Activated CD4-positive, alpha-beta T cell treated with anti-CD3 and anti-CD28 coated beads, Interleukin-2, amount 10 ng/mL, durations not matched to agents 24 days and 14 days (primary cell): ENCODE data around the gene SPG11. TPM values are rescaled to one million over a fixed set of nuclear protein-coding genes. Genes with fewer than 3 reads are reported as not detected.
"Not testable (repeated sequence)": the region's sequence is repeated elsewhere in the genome, so short reads cannot be mapped to it uniquely, and the experiment has no call there.

Source experiments
- DNase-seq: peaks from one replicate; pipeline ENCODE4 v3.0.0; 2022
- H3K27ac Mint-ChIP-seq: one replicate; pipeline ENCODE4 v1.8.0; 2022; ENCODE audit warnings: mild to moderate bottlenecking, mixed read lengths
- H3K27me3 Mint-ChIP-seq: one replicate; pipeline ENCODE4 v1.8.0; 2022; ENCODE audit warnings: mixed read lengths
- H3K36me3 Mint-ChIP-seq: one replicate; pipeline ENCODE4 v1.8.0; 2022; ENCODE audit warnings: low read depth, mild to moderate bottlenecking, mixed read lengths
- H3K4me1 Mint-ChIP-seq: one replicate; pipeline ENCODE4 v1.8.0; 2021; ENCODE audit warnings: mixed read lengths
- H3K4me3 Mint-ChIP-seq: one replicate; pipeline ENCODE4 v1.8.0; 2022; ENCODE audit warnings: mild to moderate bottlenecking, moderate library complexity, mixed read lengths
- H3K9me3 Mint-ChIP-seq: one replicate; pipeline ENCODE4 v1.8.0; 2021; ENCODE audit warnings: mixed read lengths
- intact Hi-C: fragments of 100-400 bp; cut with micrococcal nuclease; formaldehyde crosslinking; loops from one replicate; pipeline ENCODE4 v1.15.1; 2023
- total RNA-seq: library from RNA; stranded (reverse); gene quantifications from 2 replicates; pipeline ENCODE4 v1.2.3, GENCODE V29; 2022

SPG11 gene
- total RNA-seq, 1 donor from 2014 or later, result 68.0 TPM

- no peak for DNase-seq
- H3K4me3 Mint-ChIP-seq, result no peak overlapping the region
- no peaks in the 10 kb centered on the region for H3K27me3 Mint-ChIP-seq
- intact Hi-C loops, result no loop called here
- peak overlapping the region; percentile 15 for H3K27ac Mint-ChIP-seq
- H3K9me3 Mint-ChIP-seq, result no peaks in the 10 kb centered on the region
- peaks cover 22% of the 10 kb centered on the region for H3K4me1 Mint-ChIP-seq
- H3K36me3 Mint-ChIP-seq, result peaks cover 43% of the 10 kb centered on the region
Measured at GRCh38 chr15:44550256-44550655, 113.2 kb downstream of the SPG11 start.

GRCh38 chr15:44549152-44549551 is 114.3 kb downstream of the SPG11 start:
- Mint-ChIP-seq H3K27ac (peak overlapping the region; percentile 37), H3K36me3 (peaks cover 33% of the 10 kb centered on the region), H3K4me1 (peaks cover 14% of the 10 kb centered on the region)
- H3K9me3 Mint-ChIP-seq, H3K4me3 Mint-ChIP-seq, H3K27me3 Mint-ChIP-seq, DNase-seq: not testable (repeated sequence)
- intact Hi-C loops, result loop anchor here (5.0 to 10.0 kb wide), 2 partner anchors 178 to 724 kb away; partner anchors contain the start of genes MFAP1 and WDR76

GRCh38 chr15:44545913-44546802 is 117.3 kb downstream of the SPG11 start:
- Mint-ChIP-seq H3K27me3 (no peaks in the 10 kb centered on the region), H3K4me3 (peak overlapping the region; percentile 62), H3K36me3 (peaks cover 45% of the 10 kb centered on the region), H3K27ac (peak overlapping the region; percentile 84), H3K4me1 (peaks cover 36% of the 10 kb centered on the region), H3K9me3 (no peaks in the 10 kb centered on the region)
- intact Hi-C loops, result loop anchor here (1.0 to 10.0 kb wide), 4 partner anchors 8 to 721 kb away; partner anchors contain the start of genes MFAP1 and WDR76
- DNase-seq, result peak; percentile 75

GRCh38 chr15:44544745-44545144 is 118.7 kb downstream of the SPG11 start:
- H3K36me3 Mint-ChIP-seq, result peaks cover 49% of the 10 kb centered on the region
- peak overlapping the region; percentile 45 for H3K4me3 Mint-ChIP-seq

GRCh38 chr15:44542596-44542995 is 120.9 kb downstream of the SPG11 start:
- intact Hi-C loops, result loop anchor here (10.0 kb wide), 1 partner anchor 718 kb away; the partner anchor contains the start of genes MFAP1 and WDR76
- H3K36me3 Mint-ChIP-seq, result peaks cover 60% of the 10 kb centered on the region
- peak overlapping the region; percentile 11 for H3K27ac Mint-ChIP-seq
- peaks cover 54% of the 10 kb centered on the region for H3K4me1 Mint-ChIP-seq
- DNase-seq, result peak; percentile 7
- no peaks in the 10 kb centered on the region for H3K27me3 Mint-ChIP-seq
- H3K9me3 Mint-ChIP-seq, result no peaks in the 10 kb centered on the region
- no peak overlapping the region for H3K4me3 Mint-ChIP-seq

More at GRCh38 chr15:44544745-44545144, 118.7 kb downstream of the SPG11 start:
- H3K4me1 Mint-ChIP-seq, result peaks cover 45% of the 10 kb centered on the region
- not testable (repeated sequence) for H3K27ac Mint-ChIP-seq, H3K9me3 Mint-ChIP-seq, DNase-seq, H3K27me3 Mint-ChIP-seq
- intact Hi-C loops, result loop anchor here (5.0 to 10.0 kb wide), 2 partner anchors 183 to 720 kb away; partner anchors contain the start of genes MFAP1 and WDR76

- H3K27me3 Mint-ChIP-seq, result no peaks in the 10 kb centered on the region
- DNase-seq, result peak; percentile 45
- no peaks in the 10 kb centered on the region for H3K9me3 Mint-ChIP-seq
- H3K4me3 Mint-ChIP-seq, result peak overlapping the region; percentile 4
- H3K27ac Mint-ChIP-seq, result peak overlapping the region; percentile 10
- H3K4me1 Mint-ChIP-seq, result peaks cover 50% of the 10 kb centered on the region
- H3K36me3 Mint-ChIP-seq, result peaks cover 60% of the 10 kb centered on the region
- intact Hi-C loops, result loop anchor here (10.0 kb wide), 1 partner anchor 717 kb away; the partner anchor contains the start of genes MFAP1 and WDR76
Measured at GRCh38 chr15:44541282-44541958, 122.0 kb downstream of the SPG11 start.

- H3K9me3 Mint-ChIP-seq, result no peaks in the 10 kb centered on the region
- peak overlapping the region; percentile 84 for H3K4me3 Mint-ChIP-seq
- DNase-seq, result peak; percentile 75
- H3K27me3 Mint-ChIP-seq, result no peaks in the 10 kb centered on the region
- H3K4me1 Mint-ChIP-seq, result peaks cover 47% of the 10 kb centered on the region
- peaks cover 55% of the 10 kb centered on the region for H3K36me3 Mint-ChIP-seq
- intact Hi-C loops, result loop anchor here (1.0 to 5.0 kb wide), 6 partner anchors 9 to 660 kb away; partner anchors contain the start of genes CTDSPL2 and GOLM2
- H3K27ac Mint-ChIP-seq, result peak overlapping the region; percentile 93
Measured at GRCh38 chr15:44537735-44538240, 125.7 kb downstream of the SPG11 start.

GRCh38 chr15:44536962-44537734 is 126.3 kb downstream of the SPG11 start, which contains the start of gene EIF3J:
EIF3J (plus strand) TSS chr15:44537147; CDS start chr15:44537195, 48 bp downstream.
- Mint-ChIP-seq H3K4me3 (peak within 1 kb of the TSS; percentile 84), H3K27ac (peak within 1 kb of the TSS; percentile 96), H3K9me3 (no peaks in the 10 kb centered on the region), H3K27me3 (no peaks in the 10 kb centered on the region), H3K4me1 (peaks cover 43% of the 10 kb centered on the region), H3K36me3 (peaks cover 51% of the 10 kb centered on the region)
- intact Hi-C loops, result loop anchor here (2.0 to 5.0 kb wide), 5 partner anchors 110 to 660 kb away; partner anchors contain the start of genes CTDSPL2 and GOLM2
- peak; percentile 98 for DNase-seq

- peaks cover 45% of the 10 kb centered on the region for H3K36me3 Mint-ChIP-seq
- H3K4me3 Mint-ChIP-seq, result peak overlapping the region; percentile 84
- peak; percentile 93 for DNase-seq
- no peaks in the 10 kb centered on the region for H3K9me3 Mint-ChIP-seq
- peak overlapping the region; percentile 96 for H3K27ac Mint-ChIP-seq
- no peaks in the 10 kb centered on the region for H3K27me3 Mint-ChIP-seq
- intact Hi-C loops, result loop anchor here (2.0 to 5.0 kb wide), 5 partner anchors 110 to 661 kb away; partner anchors contain the start of genes CTDSPL2 and GOLM2
- H3K4me1 Mint-ChIP-seq, result peaks cover 36% of the 10 kb centered on the region
Measured at GRCh38 chr15:44536302-44536961, 127.0 kb downstream of the SPG11 start.

GRCh38 chr15:44535523-44536301 is 127.8 kb downstream of the SPG11 start:
- Mint-ChIP-seq H3K9me3 (no peaks in the 10 kb centered on the region), H3K27ac (peak overlapping the region; percentile 96), H3K4me1 (peaks cover 30% of the 10 kb centered on the region), H3K4me3 (peak overlapping the region; percentile 84), H3K36me3 (peaks cover 39% of the 10 kb centered on the region), H3K27me3 (no peaks in the 10 kb centered on the region)
- peak; percentile 81 for DNase-seq
- intact Hi-C loops, result loop anchor here (2.0 to 5.0 kb wide), 5 partner anchors 109 to 662 kb away; partner anchors contain the start of genes CTDSPL2 and GOLM2

- peak overlapping the region; percentile 46 for H3K27ac Mint-ChIP-seq
- H3K9me3 Mint-ChIP-seq, result no peaks in the 10 kb centered on the region
- peaks cover 34% of the 10 kb centered on the region for H3K36me3 Mint-ChIP-seq
- H3K4me3 Mint-ChIP-seq, result peak overlapping the region; percentile 59
- DNase-seq, result peak; percentile 58
- peaks cover 30% of the 10 kb centered on the region for H3K4me1 Mint-ChIP-seq
- H3K27me3 Mint-ChIP-seq, result no peaks in the 10 kb centered on the region
- intact Hi-C loops, result loop anchor here (5.0 kb wide), 1 partner anchor 662 kb away; no protein-coding TSS in a partner anchor
Measured at GRCh38 chr15:44535092-44535491, 128.4 kb downstream of the SPG11 start.
